ENCODE measurements around the gene ABHD2.

The ABHD2 gene

DNA sequence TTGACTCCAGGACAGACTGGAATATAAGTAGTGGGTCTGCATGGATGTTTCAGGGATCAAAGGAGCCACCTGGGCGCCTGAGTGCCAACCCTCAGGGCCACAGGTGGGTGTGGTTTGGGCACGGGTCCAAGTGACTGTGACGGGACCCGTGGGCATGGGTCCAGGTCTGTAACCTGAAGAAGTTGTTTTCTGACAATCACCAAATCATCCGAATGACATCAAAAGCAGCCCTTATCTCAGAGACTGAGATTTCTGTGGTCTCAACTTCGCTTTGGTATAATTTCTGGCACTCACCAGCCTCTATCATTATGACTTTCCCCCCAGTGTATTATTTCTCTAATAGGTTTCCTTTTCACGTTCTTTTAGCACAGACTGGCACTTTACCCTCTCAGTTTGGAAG is 108.7 kb downstream of the ABHD2 start:
- no peak for ATAC-seq (ENCODE audit: insufficient read depth, low read depth)
- Histone ChIP-seq H3K9ac (ENCODE audit: low read depth, low read length) (no peak overlapping the region), H3K4me1 (ENCODE audit: insufficient read depth, low read length) (no peaks in the 10 kb centered on the region), H3K27ac (ENCODE audit: low read length) (no peak overlapping the region), H3K79me2 (ENCODE audit: insufficient read depth, low read length) (no peaks in the 10 kb centered on the region), H3K9me3 (ENCODE audit: insufficient read depth, low read length, severe bottlenecking) (no peaks in the 10 kb centered on the region), H3K4me3 (ENCODE audit: low read depth in 1 of 2, low read length in 2 of 2) (no peak overlapping the region), H3K36me3 (ENCODE audit: insufficient read depth, low read length) (peaks cover 22% of the 10 kb centered on the region), H2AFZ (ENCODE audit: low read depth, low read length) (no peak overlapping the region), H4K20me1 (ENCODE audit: insufficient read depth, low read length) (no peaks in the 10 kb centered on the region), H3K27me3 (ENCODE audit: insufficient read depth, low read length, poor library complexity) (no peaks in the 10 kb centered on the region), H3K4me2 (ENCODE audit: insufficient read depth, low read length) (no peak overlapping the region)
- TF ChIP-seq, protein P1, sequence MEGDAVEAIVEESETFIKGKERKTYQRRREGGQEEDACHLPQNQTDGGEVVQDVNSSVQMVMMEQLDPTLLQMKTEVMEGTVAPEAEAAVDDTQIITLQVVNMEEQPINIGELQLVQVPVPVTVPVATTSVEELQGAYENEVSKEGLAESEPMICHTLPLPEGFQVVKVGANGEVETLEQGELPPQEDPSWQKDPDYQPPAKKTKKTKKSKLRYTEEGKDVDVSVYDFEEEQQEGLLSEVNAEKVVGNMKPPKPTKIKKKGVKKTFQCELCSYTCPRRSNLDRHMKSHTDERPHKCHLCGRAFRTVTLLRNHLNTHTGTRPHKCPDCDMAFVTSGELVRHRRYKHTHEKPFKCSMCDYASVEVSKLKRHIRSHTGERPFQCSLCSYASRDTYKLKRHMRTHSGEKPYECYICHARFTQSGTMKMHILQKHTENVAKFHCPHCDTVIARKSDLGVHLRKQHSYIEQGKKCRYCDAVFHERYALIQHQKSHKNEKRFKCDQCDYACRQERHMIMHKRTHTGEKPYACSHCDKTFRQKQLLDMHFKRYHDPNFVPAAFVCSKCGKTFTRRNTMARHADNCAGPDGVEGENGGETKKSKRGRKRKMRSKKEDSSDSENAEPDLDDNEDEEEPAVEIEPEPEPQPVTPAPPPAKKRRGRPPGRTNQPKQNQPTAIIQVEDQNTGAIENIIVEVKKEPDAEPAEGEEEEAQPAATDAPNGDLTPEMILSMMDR (IDR thresholded peaks at IDR 0.05; ENCODE audit: borderline replicate concordance, extremely low read depth, low read length, poor library complexity, severe bottlenecking), result no peak
- TF ChIP-seq EZH2 (IDR thresholded peaks at IDR 0.05; ENCODE audit: borderline replicate concordance, low read depth, low read length, severe bottlenecking), result no peak
- no peak for DNase-seq

DNA sequence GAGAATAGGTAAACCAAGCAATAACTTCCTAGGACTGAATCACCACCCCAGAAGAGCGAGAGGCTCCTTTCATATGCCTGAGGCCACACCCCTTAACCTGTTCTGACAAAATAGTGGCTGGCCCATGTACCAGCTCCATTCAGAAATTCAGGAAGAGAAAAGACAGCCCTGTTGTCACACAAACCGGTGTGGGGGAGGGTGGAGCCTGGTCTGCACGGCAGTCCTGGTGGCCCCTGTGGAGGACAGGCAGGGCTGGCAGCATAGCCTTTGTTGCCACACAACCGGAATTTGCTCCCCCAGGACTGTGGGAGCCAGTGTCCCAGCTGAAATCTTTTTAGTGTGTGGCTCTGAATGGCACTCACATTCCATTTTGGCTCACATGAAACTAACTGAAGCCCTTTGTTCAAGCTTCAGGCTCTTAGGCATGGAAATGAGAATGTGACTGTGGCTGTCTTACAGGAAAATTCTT is 109.3 kb downstream of the ABHD2 start:
- Histone ChIP-seq H2AFZ (ENCODE audit: low read depth, low read length) (no peak overlapping the region), H3K4me2 (ENCODE audit: insufficient read depth, low read length) (no peak overlapping the region), H3K4me1 (ENCODE audit: insufficient read depth, low read length) (no peaks in the 10 kb centered on the region), H3K27me3 (ENCODE audit: insufficient read depth, low read length, poor library complexity) (no peaks in the 10 kb centered on the region), H3K79me2 (ENCODE audit: insufficient read depth, low read length) (no peaks in the 10 kb centered on the region), H3K36me3 (ENCODE audit: insufficient read depth, low read length) (peaks cover 20% of the 10 kb centered on the region), H3K4me3 (ENCODE audit: low read depth in 1 of 2, low read length in 2 of 2) (no peak overlapping the region), H3K9ac (ENCODE audit: low read depth, low read length) (no peak overlapping the region), H3K9me3 (ENCODE audit: insufficient read depth, low read length, severe bottlenecking) (no peaks in the 10 kb centered on the region), H4K20me1 (ENCODE audit: insufficient read depth, low read length) (no peaks in the 10 kb centered on the region), H3K27ac (ENCODE audit: low read length) (no peak overlapping the region)
- ATAC-seq (ENCODE audit: insufficient read depth, low read depth) (no peak), DNase-seq (no peak)
- no peak for TF ChIP-seq EZH2 (IDR thresholded peaks at IDR 0.05; ENCODE audit: borderline replicate concordance, low read depth, low read length, severe bottlenecking)
- TF ChIP-seq, protein P1 (IDR thresholded peaks at IDR 0.05; ENCODE audit: borderline replicate concordance, extremely low read depth, low read length, poor library complexity, severe bottlenecking), result no peak

DNA sequence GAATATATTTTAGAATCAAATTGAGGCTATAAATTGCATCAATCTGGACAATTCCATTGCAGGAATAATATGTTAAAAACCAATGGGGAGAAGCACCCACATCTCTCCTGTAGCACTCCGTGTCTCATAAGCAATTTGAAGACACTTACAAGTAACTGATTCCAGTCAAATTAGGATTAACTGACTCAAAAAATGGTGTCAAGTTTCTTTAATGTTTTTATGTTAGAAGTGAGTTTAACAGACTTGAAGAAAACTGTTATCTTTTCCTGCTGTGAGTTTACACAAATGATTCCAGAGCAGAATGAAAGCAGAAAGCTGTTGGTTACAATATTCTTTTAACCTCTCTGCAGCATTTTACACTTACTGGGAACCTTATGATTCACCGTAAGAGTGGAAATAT is 109.9 kb downstream of the ABHD2 start:
- H3K4me2 ChIP-seq (ENCODE audit: insufficient read depth, low read length), result no peak overlapping the region
- no peak overlapping the region for H3K27ac ChIP-seq (ENCODE audit: low read length)
- TF ChIP-seq, protein P1 (IDR thresholded peaks at IDR 0.05; ENCODE audit: borderline replicate concordance, extremely low read depth, low read length, poor library complexity, severe bottlenecking), result no peak
- H3K79me2 ChIP-seq (ENCODE audit: insufficient read depth, low read length), result no peaks in the 10 kb centered on the region
- H3K36me3 ChIP-seq (ENCODE audit: insufficient read depth, low read length), result peaks cover 14% of the 10 kb centered on the region; the same call in 1 of the 2 replicates
- H3K9me3 ChIP-seq (ENCODE audit: insufficient read depth, low read length, severe bottlenecking), result no peaks in the 10 kb centered on the region
- H3K9ac ChIP-seq (ENCODE audit: low read depth, low read length), result no peak overlapping the region
- H3K4me1 ChIP-seq (ENCODE audit: insufficient read depth, low read length), result no peaks in the 10 kb centered on the region
- H4K20me1 ChIP-seq (ENCODE audit: insufficient read depth, low read length), result no peaks in the 10 kb centered on the region
- DNase-seq, result no peak
- no peak overlapping the region for H3K4me3 ChIP-seq (ENCODE audit: low read depth in 1 of 2, low read length in 2 of 2)
- no peak overlapping the region for H2AFZ ChIP-seq (ENCODE audit: low read depth, low read length)
- H3K27me3 ChIP-seq (ENCODE audit: insufficient read depth, low read length, poor library complexity), result no peaks in the 10 kb centered on the region
- no peak for ATAC-seq (ENCODE audit: insufficient read depth, low read depth)

DNA sequence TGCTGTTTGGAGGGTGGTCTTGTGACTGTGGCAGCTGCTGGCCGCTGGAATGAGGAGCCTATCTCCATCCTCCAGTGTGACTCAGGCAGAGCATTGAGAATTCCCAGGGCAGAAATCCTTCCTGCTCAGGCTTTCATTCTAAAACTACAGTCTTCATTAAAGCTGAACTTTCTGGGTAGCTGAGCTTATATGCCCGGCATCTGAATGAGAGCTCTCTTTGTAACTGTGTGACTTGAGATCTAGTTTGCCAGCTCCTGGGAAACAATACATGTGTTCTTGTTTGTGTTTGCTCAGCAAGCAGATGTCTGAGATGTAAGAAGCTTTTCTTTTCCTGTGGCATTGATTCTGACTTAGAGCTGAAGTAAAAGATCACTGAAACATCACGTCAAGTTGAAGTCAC is 110.7 kb downstream of the ABHD2 start:
- TF ChIP-seq, protein P1 (IDR thresholded peaks at IDR 0.05; ENCODE audit: borderline replicate concordance, extremely low read depth, low read length, poor library complexity, severe bottlenecking), result no peak
- no peak for TF ChIP-seq EZH2 (IDR thresholded peaks at IDR 0.05; ENCODE audit: borderline replicate concordance, low read depth, low read length, severe bottlenecking)
- ATAC-seq (ENCODE audit: insufficient read depth, low read depth), result no peak
- H2AFZ ChIP-seq (ENCODE audit: low read depth, low read length), result no peak overlapping the region
- no peak overlapping the region for H3K4me3 ChIP-seq (ENCODE audit: low read depth in 1 of 2, low read length in 2 of 2)
- no peaks in the 10 kb centered on the region for H3K4me1 ChIP-seq (ENCODE audit: insufficient read depth, low read length)
- DNase-seq, result no peak
- no peak overlapping the region for H3K9ac ChIP-seq (ENCODE audit: low read depth, low read length)
- H3K4me2 ChIP-seq (ENCODE audit: insufficient read depth, low read length), result no peak overlapping the region
- H3K79me2 ChIP-seq (ENCODE audit: insufficient read depth, low read length), result no peaks in the 10 kb centered on the region
- no peaks in the 10 kb centered on the region for H4K20me1 ChIP-seq (ENCODE audit: insufficient read depth, low read length)
- H3K9me3 ChIP-seq (ENCODE audit: insufficient read depth, low read length, severe bottlenecking), result no peaks in the 10 kb centered on the region
- H3K27ac ChIP-seq (ENCODE audit: low read length), result no peak overlapping the region
- peaks cover 11% of the 10 kb centered on the region; the same call in 1 of the 2 replicates for H3K36me3 ChIP-seq (ENCODE audit: insufficient read depth, low read length)
- H3K27me3 ChIP-seq (ENCODE audit: insufficient read depth, low read length, poor library complexity), result no peaks in the 10 kb centered on the region

Measured in DND-41 (cell line).